Heart right ventricle (tissue), 16 donors: ENCODE data around the gene PSAPL1. TPM values are rescaled to one million over a fixed set of nuclear protein-coding genes. Genes with fewer than 3 reads are reported as not detected.

ENCODE experiments used
- ATAC-seq, 8 donors: fragments of 200-7000 bp; cut with Tn5 transposase; one replicate each; pipeline ENCODE4 v1.9.1; 2020; ENCODE audit warnings: mild to moderate bottlenecking in 8 of 8, moderate library complexity in 8 of 8, moderate number of reproducible peaks in 1 of 8
- DNase-seq, 2 donors: peaks; one replicate each; pipeline ENCODE4 v3.0.0-alpha.2; 2020
- H3K27ac ChIP-seq, 10 donors: fragments of 200-600 bp; sonication (generic) in 2 of 10; one replicate each; pipeline versions ENCODE4 v1.5.0 to v1.8.0; 2020 to 2022; ENCODE audit warnings: mild to moderate bottlenecking in 3 of 10
- H3K27me3 ChIP-seq, 7 donors: fragments of 200-600 bp; one replicate each; pipeline ENCODE4 v1.8.0; 2021 to 2022; ENCODE audit warnings: mild to moderate bottlenecking in 2 of 7
- H3K36me3 ChIP-seq, 9 donors: fragments of 200-600 bp; sonication (generic) in 1 of 9; one replicate each; pipeline versions ENCODE4 v1.5.0 to v1.8.0; 2020 to 2022; ENCODE audit warnings: mild to moderate bottlenecking in 2 of 9
- H3K4me1 ChIP-seq, 9 donors: fragments of 200-600 bp; sonication (generic) in 1 of 9; one replicate each; pipeline versions ENCODE4 v1.5.0 to v1.8.0; 2020 to 2022; ENCODE audit warnings: mild to moderate bottlenecking in 4 of 9
- H3K4me3 ChIP-seq, 10 donors: fragments of 200-600 bp; sonication (generic) in 2 of 10; one replicate each; pipeline versions ENCODE4 v1.5.0 to v1.8.0; 2020 to 2022; ENCODE audit warnings: mild to moderate bottlenecking in 7 of 10, moderate library complexity in 2 of 10
- H3K9me3 ChIP-seq, 11 donors: fragments of 200-600 bp in 10 of 11; sonication (generic) in 2 of 11; one replicate each; pipeline versions ENCODE4 v1.5.0 to v1.8.0; 2013 to 2022; ENCODE audit warnings: mild to moderate bottlenecking in 2 of 11, control low read depth in 1 of 11, moderate library complexity in 1 of 11
- WGBS, 2 donors: extraction: QIAGEN DNeasy Blood & Tissue Kit; methylation state at CpG; one replicate each; pipeline ENCODE4 v1.1.7; 2013; ENCODE audit warnings: inconsistent platforms in 1 of 2; 5-methylcytosine and 5-hydroxymethylcytosine counted together
- intact Hi-C, 10 donors: fragments of 100-400 bp; cut with DNase I; formaldehyde crosslinking; loops; one replicate each; pipeline versions ENCODE4 v1.11.1 to v1.14.2; 2022
- polyA plus RNA-seq, 2 donors: library from polyadenylated mRNA; stranded (reverse); fragments of 200-250 nt; gene quantifications; one replicate each; pipeline ENCODE4 v1.2.3, GENCODE V29; 2013
- total RNA-seq, 10 donors: library from RNA; stranded (reverse); fragmentation: NEBNext Ultra II Directional in 3 of 10; extraction: Animal tissue kit (Norgen Biotek cat#: 25700) in 3 of 10; gene quantifications; one replicate each; pipeline versions ENCODE4 v1.2.1 to v1.2.4, GENCODE V29; 2021 to 2023
- TF ChIP-seq, protein P1 (sequence below), 9 donors: fragments of 200-600 bp; sonication (generic) in 2 of 9; IDR thresholded peaks; one replicate each; pipeline versions ENCODE4 v1.5.0 to v1.8.0; 2021 to 2022; ENCODE audit warnings: antibody characterized with exemption in 9 of 9, mild to moderate bottlenecking in 5 of 9, moderate library complexity in 1 of 9
- donor health status: Arrhythmogenic right ventricular cardiomyopathy.
- donor health status: ischemic (EF 13 %, LVEDD 7.1; RV severe dilation, severe dysfunction).
- donor health status: healthy with polysubstance abuse.
- donor health status: DM: no; HTN: yes; CAD: no.
- donor health status: DM: no; HTN: no; CAD: no.
- donor health status: ischemic (EF 25% LVEDD 6.9; RV normal size, moderate dysfunction).
- donor health status: ischemic (EF 25% LVEDD 5.7; RV mildly dilated, moderate dysfunction).
- donor health status: healthy.
- donor health status: DM: yes; HTN: yes; CAD: no.
- donor health status: Ischemic cardiomyopathy.
- donor health status: ischemic (EF 35%, LVEDD 5.7; RV mildly dilated, moderate dysfunction).
- donor health status: nonischemic (EF 11% LVEDD 7.7; RV severe dilation, severe dysfunction).
- donor health status: DM: yes; HTN: yes; CAD: no.
- donor health status: PGD.
- donor health status: ischemic (EF 29% LVEDD 5.4; RV normal size, mild dysfunction).
- donor health status: nonischemic (EF 23%, LVEDD 6.1; RV moderate dilation, normal function).

PSAPL1 gene
- total and polyA plus RNA-seq, 12 donors = 0.05 TPM; not detected in 11

DNA sequence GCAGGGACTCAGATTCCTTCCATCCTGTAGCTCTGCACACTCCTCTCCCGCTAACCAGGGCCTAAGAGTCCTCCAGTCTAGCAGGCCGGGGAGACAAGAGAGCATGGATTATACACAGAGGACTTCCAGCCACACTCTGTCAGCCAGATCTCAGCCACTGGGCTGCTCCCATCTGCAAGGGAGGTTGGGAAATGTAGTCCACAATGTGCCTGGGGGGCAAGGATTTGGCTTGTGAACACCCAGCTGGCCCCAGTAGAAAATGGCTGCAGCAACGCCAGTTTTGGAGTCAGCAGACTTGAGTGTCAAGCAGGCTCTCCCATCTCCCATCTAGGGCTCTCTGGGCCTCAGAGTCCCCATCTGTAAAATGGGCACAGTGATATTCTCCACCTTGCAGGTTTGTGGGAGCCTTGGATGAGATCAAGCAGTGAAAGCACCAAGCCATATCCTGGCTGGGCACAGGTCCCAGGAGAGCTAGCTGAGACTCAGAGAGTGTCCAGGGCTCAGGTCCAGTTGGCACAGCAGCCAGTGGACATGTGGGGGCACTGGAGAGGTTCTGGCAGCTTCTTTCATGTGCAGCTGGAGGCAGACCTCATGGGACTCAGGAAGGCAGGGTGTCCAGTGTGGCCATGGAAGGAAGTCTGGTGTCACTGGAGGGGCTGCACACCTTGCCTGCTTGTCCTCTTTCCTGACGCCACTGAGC is 14.6 kb downstream of the PSAPL1 start:
- Histone ChIP-seq H3K27me3 (no peaks in the 10 kb centered on the region), H3K36me3 (no peaks in the 10 kb centered on the region), H3K4me3 (no peak overlapping the region), H3K27ac (no peak overlapping the region), H3K4me1 (no peaks in the 10 kb centered on the region), H3K9me3 (peaks cover 0 to 8% (median 0%) of the 10 kb centered on the region in 11 donors)
- no peak for DNase-seq
- intact Hi-C loops = no loop called here
- TF ChIP-seq, protein P1, sequence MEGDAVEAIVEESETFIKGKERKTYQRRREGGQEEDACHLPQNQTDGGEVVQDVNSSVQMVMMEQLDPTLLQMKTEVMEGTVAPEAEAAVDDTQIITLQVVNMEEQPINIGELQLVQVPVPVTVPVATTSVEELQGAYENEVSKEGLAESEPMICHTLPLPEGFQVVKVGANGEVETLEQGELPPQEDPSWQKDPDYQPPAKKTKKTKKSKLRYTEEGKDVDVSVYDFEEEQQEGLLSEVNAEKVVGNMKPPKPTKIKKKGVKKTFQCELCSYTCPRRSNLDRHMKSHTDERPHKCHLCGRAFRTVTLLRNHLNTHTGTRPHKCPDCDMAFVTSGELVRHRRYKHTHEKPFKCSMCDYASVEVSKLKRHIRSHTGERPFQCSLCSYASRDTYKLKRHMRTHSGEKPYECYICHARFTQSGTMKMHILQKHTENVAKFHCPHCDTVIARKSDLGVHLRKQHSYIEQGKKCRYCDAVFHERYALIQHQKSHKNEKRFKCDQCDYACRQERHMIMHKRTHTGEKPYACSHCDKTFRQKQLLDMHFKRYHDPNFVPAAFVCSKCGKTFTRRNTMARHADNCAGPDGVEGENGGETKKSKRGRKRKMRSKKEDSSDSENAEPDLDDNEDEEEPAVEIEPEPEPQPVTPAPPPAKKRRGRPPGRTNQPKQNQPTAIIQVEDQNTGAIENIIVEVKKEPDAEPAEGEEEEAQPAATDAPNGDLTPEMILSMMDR (IDR thresholded peaks at IDR 0.05) = no peak
- no peak for ATAC-seq
- WGBS, 2 donors = 47 to 49% methylated on average over 4 of the region's 4 CpGs

DNA sequence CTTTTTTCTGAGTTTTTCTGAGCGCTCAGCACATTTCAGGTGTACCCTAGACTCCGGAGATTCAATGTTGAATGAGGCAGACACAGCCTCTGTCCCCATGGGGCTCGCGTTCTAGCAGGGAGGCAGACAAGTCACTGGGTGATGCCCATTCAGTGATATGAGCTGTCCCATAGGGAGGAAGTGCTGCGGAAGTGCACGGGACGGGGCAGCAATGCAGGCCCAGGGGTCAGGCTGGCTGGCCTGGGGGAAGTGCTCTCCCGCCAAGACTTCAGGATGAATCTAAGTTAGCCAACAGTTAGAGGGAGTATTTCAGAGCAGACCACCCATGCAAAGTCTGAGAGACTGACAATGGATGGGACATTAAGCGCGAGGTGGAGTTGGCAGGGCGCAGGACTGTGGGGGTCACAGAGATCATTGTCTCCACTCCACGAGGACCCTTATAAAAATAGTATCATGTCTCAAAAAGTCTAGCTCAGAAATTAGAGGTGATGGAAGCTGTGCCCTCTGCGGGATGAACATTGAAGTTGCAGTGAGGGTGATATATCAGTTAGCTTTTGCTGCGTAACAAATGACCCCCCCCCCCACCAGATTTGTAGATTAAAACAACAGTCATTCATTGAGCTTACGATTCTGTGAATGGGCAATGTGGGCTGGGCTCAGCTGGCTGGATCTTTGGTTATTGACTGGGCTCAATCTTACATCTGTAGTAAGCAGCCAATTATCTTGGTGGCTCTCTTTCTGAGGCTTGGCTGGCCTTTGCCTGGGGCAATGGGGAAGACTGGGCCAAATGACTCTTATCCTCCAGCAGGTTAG is 16.4 kb downstream of the PSAPL1 start:
- Histone ChIP-seq H3K4me3 (no peak overlapping the region), H3K27ac (no peak overlapping the region), H3K9me3 (peaks cover 0 to 8% (median 0%) of the 10 kb centered on the region in 11 donors), H3K4me1 (no peaks in the 10 kb centered on the region), H3K27me3 (no peaks in the 10 kb centered on the region), H3K36me3 (no peaks in the 10 kb centered on the region)
- WGBS, 2 donors = 77 to 82% methylated on average over 15 of the region's 15 CpGs
- TF ChIP-seq, protein P1 (IDR thresholded peaks at IDR 0.05) = no peak
- ATAC-seq (no peak), DNase-seq (no peak)
- intact Hi-C loops = no loop called here

DNA sequence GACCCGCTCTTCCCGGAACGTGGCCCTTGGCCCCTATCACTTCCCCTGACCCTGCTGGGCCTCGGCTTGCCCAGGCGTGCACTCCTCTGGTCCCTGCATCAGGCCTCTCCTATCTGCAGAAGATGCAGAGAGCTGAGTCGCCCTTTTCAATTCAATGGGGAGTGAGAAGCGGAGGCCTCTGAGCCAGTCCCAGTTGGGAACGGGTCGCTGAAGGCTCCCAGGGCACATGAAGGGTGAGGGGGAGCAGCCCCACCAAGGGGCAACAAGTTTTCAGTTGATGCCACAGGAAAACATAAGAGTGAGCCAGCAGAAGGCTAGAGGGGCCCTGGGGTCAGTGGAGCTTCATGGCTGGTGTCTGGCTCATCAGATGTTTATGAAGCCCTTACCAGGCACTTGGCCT is 17.1 kb downstream of the PSAPL1 start:
- WGBS, 2 donors = 83 to 86% methylated on average over 9 of the region's 9 CpGs
- H3K27me3 ChIP-seq = peaks cover 0 to 4% (median 2%) of the 10 kb centered on the region in 7 donors
- H3K4me3 ChIP-seq = no peak overlapping the region
- ATAC-seq = no peak
- H3K9me3 ChIP-seq = peaks cover 0 to 8% (median 0%) of the 10 kb centered on the region in 11 donors
- TF ChIP-seq, protein P1 (IDR thresholded peaks at IDR 0.05) = no peak
- H3K4me1 ChIP-seq = no peaks in the 10 kb centered on the region
- DNase-seq = no peak
- no peak overlapping the region for H3K27ac ChIP-seq
- no peaks in the 10 kb centered on the region for H3K36me3 ChIP-seq
- intact Hi-C loops = no loop called here

DNA sequence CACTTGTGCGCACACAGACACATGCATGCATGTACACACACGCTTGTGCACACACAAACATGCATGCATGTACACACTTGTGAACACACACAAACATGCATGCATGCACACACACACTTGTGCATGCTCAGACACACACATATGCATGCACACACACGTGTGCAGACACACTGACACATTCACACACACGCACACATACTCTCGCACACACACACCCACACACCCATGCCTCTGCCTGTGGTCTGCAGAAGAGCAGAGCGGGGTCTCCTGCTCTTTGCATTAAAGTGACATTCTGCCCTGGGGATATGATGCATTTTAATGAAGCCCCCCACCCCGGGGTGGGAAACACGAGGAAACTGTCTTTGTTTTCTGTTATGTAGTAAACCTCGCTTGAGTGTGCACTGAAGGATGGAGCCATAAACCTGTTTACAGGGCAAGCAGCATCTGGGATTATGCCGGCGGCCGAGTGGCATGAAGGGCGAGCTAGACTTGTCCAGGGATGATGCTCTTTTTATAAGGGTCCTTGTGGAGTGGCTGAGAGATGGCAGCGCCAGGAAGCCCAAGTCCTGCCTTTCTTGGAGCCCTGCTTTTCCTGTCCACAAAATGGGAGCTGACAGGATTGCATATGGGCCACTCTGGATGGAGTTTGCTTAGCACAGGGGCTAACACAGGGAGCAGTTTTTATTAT is 17.8 kb downstream of the PSAPL1 start:
- DNase-seq = no peak
- H3K27me3 ChIP-seq = peaks cover 0 to 10% (median 6%) of the 10 kb centered on the region in 7 donors
- H3K4me1 ChIP-seq = no peaks in the 10 kb centered on the region
- H3K36me3 ChIP-seq = no peaks in the 10 kb centered on the region
- peak in 1 of 8 donors; percentile 14 for ATAC-seq
- TF ChIP-seq, protein P1 (IDR thresholded peaks at IDR 0.05) = no peak
- peaks cover 0 to 8% (median 0%) of the 10 kb centered on the region in 11 donors for H3K9me3 ChIP-seq
- no peak overlapping the region for H3K4me3 ChIP-seq
- 87 to 89% methylated on average over 14 of the region's 14 CpGs for WGBS, 2 donors
- H3K27ac ChIP-seq = no peak overlapping the region
- intact Hi-C loops = no loop called here
